ENCODE measurements around the gene NOTCH4. TPM values are rescaled to one million over a fixed set of nuclear protein-coding genes. Genes with fewer than 3 reads are reported as not detected.

Gene NOTCH4
- total RNA-seq, 1 donor from 2014 or later, result 0.83 TPM

GRCh38 chr6:32216998-32217397, 6.9 kb downstream of the NOTCH4 start:
- TF ChIP-seq CTCF (IDR thresholded peaks at IDR 0.05), result no peak
- H3K9me3 Mint-ChIP-seq (ENCODE audit: unreplicated experiment), result no peaks in the 10 kb centered on the region
- H3K27ac Mint-ChIP-seq (ENCODE audit: unreplicated experiment), result no peak overlapping the region
- no peaks in the 10 kb centered on the region for H3K36me3 Mint-ChIP-seq (ENCODE audit: unreplicated experiment)
- H3K4me3 Mint-ChIP-seq (ENCODE audit: unreplicated experiment), result no peak overlapping the region
- no peak for DNase-seq (ENCODE audit: extremely low spot score, unreplicated experiment)
- peaks cover 28% of the 10 kb centered on the region for H3K27me3 Mint-ChIP-seq (ENCODE audit: unreplicated experiment)
- H3K4me1 Mint-ChIP-seq (ENCODE audit: unreplicated experiment), result no peaks in the 10 kb centered on the region

GRCh38 chr6:32216285-32216684, 7.6 kb downstream of the NOTCH4 start:
- H3K36me3 Mint-ChIP-seq (ENCODE audit: unreplicated experiment), result no peaks in the 10 kb centered on the region
- H3K4me3 Mint-ChIP-seq (ENCODE audit: unreplicated experiment), result no peak overlapping the region
- no peak for TF ChIP-seq CTCF (IDR thresholded peaks at IDR 0.05)
- H3K4me1 Mint-ChIP-seq (ENCODE audit: unreplicated experiment), result no peaks in the 10 kb centered on the region
- no peak for DNase-seq (ENCODE audit: extremely low spot score, unreplicated experiment)
- peaks cover 28% of the 10 kb centered on the region for H3K27me3 Mint-ChIP-seq (ENCODE audit: unreplicated experiment)
- no peaks in the 10 kb centered on the region for H3K9me3 Mint-ChIP-seq (ENCODE audit: unreplicated experiment)
- no peak overlapping the region for H3K27ac Mint-ChIP-seq (ENCODE audit: unreplicated experiment)

- no peak for TF ChIP-seq CTCF (IDR thresholded peaks at IDR 0.05)
- H3K4me3 Mint-ChIP-seq (ENCODE audit: unreplicated experiment), result no peak overlapping the region
- no peaks in the 10 kb centered on the region for H3K4me1 Mint-ChIP-seq (ENCODE audit: unreplicated experiment)
- DNase-seq (ENCODE audit: extremely low spot score, unreplicated experiment), result no peak
- H3K9me3 Mint-ChIP-seq (ENCODE audit: unreplicated experiment), result no peaks in the 10 kb centered on the region
- H3K27me3 Mint-ChIP-seq (ENCODE audit: unreplicated experiment), result peaks cover 28% of the 10 kb centered on the region
- no peaks in the 10 kb centered on the region for H3K36me3 Mint-ChIP-seq (ENCODE audit: unreplicated experiment)
- no peak overlapping the region for H3K27ac Mint-ChIP-seq (ENCODE audit: unreplicated experiment)
These were observed 8.2 kb downstream of the NOTCH4 start for GRCh38 chr6:32215617-32216016.

GRCh38 chr6:32214126-32214525, 9.7 kb downstream of the NOTCH4 start:
- H3K4me3 Mint-ChIP-seq (ENCODE audit: unreplicated experiment), result no peak overlapping the region
- DNase-seq (ENCODE audit: extremely low spot score, unreplicated experiment), result no peak
- no peak overlapping the region for H3K27ac Mint-ChIP-seq (ENCODE audit: unreplicated experiment)
- H3K36me3 Mint-ChIP-seq (ENCODE audit: unreplicated experiment), result no peaks in the 10 kb centered on the region
- H3K27me3 Mint-ChIP-seq (ENCODE audit: unreplicated experiment), result peaks cover 23% of the 10 kb centered on the region
- no peaks in the 10 kb centered on the region for H3K4me1 Mint-ChIP-seq (ENCODE audit: unreplicated experiment)
- TF ChIP-seq CTCF (IDR thresholded peaks at IDR 0.05), result no peak
- no peaks in the 10 kb centered on the region for H3K9me3 Mint-ChIP-seq (ENCODE audit: unreplicated experiment)

- Mint-ChIP-seq H3K36me3 (ENCODE audit: unreplicated experiment) (no peaks in the 10 kb centered on the region), H3K27me3 (ENCODE audit: unreplicated experiment) (peaks cover 22% of the 10 kb centered on the region), H3K27ac (ENCODE audit: unreplicated experiment) (no peak overlapping the region), H3K4me1 (ENCODE audit: unreplicated experiment) (no peaks in the 10 kb centered on the region), H3K9me3 (ENCODE audit: unreplicated experiment) (no peaks in the 10 kb centered on the region), H3K4me3 (ENCODE audit: unreplicated experiment) (no peak overlapping the region)
- DNase-seq (ENCODE audit: extremely low spot score, unreplicated experiment), result no peak
- TF ChIP-seq CTCF (IDR thresholded peaks at IDR 0.05), result no peak
These were observed 10.2 kb downstream of the NOTCH4 start for GRCh38 chr6:32213649-32214048.
